AG20443 (cell line): Measurements from ENCODE around the gene NOBOX.
A peak's percentile ranks its signal among the peaks of the same experiment; 100 is the strongest.
"Not testable (repeated sequence)": the region's sequence is repeated elsewhere in the genome, so short reads cannot be mapped to it uniquely, and the experiment has no call there.

Experiments used
- DNase-seq: peaks from one replicate; pipeline ENCODE4 v3.0.0; 2012; ENCODE audit warnings: low spot score, mixed read lengths

NOBOX gene

DNA sequence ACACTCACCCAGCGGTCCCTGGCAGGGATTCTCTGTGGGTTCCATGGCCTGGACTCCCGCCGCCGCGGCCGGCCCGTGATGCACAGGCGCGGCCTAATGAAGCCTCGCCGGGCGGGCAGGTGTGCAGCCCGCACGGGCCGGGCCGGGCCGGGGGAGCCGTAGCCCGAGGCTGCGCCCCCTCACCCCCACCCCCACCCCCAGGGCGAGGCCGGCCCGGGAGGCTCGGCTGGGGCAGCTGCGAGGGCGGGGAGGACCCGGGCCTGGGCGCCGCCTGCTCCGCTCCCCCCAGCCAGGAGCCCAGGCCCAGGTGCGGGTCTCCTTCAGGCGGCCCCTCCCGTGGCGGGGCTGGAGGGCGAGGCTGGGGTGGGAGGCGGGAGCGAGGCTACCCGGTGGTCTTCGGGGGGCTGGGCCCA is at the start of gene NOBOX:
TSS of gene NOBOX (minus strand) at position 45 of the 413 bp plus-strand sequence.
- DNase-seq, result no peak

DNA sequence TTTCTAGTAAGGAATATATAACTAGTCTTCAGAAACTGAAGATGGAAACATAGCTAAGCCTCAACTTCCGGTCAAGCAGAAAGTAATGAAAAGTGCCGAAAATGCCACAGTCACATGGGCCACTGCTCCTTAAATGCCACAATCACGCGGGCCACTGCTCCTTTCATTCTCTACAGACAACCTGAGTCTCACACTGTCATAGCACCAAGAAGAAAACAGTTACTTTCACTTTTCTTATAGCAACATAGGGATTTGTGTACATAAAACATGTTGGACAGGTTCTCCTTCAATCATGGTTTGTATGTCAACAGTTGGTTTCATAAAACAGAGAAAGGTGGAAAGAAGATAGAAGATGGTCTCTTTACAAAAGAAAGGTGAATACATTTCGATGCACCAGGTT is 48.6 kb upstream of the NOBOX start:
- DNase-seq, result no peak

DNA sequence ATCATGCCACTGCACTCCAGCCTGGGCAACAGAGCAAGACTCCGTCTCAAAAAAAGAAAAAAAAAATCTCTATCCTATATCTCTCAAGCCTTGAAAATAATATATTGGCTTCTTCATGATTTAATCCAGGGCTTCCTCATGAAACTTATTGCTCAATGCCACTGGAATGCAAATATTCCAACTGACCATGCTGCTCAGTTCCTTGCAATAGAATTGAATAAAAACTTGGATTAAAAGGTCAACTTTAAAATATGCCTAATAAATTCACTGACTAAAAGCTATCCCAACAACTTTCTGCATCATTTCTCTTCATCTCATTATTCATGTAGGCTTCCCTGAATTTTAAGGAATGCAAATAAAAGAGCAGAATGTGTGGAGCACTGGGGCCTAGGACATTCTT is 42.1 kb upstream of the NOBOX start:
- no peak for DNase-seq

DNA sequence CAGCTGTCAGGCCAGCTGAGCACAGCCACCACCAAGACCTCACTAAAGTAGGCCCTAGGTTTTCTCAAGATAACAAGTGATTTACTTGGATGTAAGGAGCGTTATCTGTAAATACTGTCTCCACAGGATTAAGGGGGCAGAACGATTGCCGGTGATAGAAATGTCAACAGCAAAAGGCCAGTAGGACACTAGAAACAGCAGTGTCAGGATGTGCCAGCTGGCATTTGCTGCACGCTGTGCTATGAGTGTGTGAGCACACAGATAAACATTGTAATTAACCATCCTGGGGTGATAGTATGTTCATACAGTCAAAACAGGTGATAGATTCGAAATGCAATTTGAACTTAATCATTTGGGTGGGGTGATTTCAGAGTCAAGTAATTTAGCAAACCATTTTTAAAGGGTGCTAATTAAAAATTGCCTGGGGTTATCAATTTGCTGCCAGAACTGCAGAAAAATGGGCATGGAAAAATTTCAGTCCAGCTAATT is 36.3 kb upstream of the NOBOX start:
- DNase-seq, result no peak

DNA sequence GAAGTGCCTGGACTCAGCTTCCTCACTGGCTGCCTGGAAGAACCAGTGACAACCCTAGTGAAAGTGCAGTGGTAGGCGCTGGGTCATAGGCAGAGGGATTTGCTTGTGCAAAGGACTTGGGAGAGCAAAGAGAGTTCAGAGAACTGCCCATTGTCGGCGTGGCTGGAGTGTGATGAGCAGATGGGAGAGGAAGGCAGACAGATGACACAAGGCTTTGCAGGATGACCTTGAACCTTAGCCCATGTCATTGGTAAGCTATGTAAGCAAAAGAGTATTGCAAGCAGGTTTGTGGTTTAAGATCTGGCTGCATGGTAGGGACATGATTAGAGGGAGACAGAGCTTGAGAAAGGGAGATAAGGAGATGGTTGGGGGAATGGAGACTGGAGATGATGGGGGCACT is 35.3 kb upstream of the NOBOX start:
- DNase-seq, result no peak

DNA sequence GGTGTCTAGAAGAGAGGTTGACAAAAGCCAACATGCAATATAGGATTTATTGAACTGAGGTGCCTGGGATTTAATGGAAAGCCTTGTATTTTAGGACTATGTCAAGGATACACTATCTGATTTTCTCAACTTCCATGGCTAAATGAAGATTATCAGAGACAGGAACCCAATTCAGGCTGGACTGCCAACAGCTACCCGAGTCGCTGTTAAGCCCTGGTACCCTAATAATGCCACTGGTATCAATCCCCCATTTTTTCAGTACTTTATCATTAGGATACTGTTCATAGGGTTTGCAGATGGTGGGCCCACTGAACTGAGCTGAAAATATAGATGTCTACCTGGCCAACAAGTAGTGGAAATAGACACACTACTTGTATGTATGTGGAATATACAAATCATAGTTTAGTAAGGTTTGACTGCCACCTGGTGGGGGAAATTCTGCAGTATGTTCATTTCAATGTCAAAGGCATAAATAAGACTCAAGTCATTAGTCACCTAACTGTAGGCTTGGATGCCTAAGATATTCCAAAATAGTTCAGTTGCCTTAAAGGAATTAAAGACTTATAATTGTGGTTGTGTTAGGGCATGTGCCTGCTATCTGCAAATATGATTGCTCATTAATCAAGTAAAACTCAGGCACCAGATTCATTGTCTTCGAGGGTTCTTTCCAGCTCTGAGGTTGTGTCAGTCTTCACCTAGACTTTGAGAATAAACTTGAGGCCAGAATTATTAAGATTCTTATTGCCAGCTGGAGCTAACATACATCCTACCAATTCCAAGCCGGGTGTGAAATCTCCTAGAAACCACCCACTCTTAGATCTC is 34.1 kb upstream of the NOBOX start:
- peak; percentile 56 for DNase-seq

DNA sequence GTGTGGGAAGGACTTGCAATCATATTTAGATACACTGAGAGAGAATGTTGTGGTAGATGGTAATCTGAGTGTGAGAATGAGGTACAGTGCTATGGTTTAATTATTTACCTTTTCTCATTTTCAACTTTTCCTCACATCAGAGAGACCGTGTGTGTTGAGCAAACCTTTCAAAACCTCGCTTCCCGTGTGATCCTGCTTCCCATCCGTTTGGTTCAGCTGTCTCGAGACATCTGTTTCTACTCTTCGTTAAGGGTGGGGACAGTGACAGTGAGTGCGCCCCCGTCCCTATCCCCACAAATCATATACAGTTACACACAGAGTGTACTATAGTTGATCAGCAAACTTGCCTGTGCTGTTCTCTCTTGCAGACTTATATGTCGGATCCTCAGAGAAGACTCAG is 33.0 kb upstream of the NOBOX start:
- no peak for DNase-seq

DNA sequence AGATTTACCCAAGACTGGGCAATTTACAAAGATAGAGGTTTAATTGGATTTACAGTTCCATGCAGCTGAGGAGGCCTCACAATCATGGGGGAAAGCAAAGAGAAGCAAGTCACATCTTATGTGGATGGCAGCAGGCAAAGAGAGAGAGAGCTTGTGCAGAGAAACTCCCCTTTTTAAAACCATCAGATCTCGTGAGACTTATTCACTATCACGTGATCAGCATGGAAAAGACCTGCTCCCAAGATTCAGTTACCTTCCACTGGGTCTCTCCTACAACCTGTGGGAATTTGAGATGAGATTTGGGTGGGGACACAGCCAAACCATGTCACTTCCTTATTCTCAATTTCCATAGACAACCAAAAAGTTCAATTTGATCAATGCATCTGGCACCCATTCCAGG is 24.9 kb upstream of the NOBOX start:
- no peak for DNase-seq

DNA sequence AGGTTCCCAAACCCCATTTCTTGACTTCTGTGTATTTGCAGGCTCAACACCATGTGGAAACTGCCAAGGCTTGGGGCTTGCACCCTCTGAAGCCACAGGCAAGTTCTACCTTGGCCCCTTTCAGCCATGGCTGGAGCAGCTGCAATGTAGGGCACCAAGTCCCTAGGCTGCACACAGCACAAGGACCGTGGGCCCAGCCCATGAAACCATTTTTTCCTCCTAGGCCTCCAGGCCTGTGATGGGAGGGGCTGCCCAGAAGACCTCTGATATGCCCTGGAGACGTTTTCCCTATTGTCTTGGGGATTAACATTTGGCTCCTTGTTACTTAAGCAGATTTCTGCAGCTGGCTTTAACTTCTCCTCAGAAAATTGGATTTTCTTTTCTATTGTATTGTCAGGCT is 24.0 kb upstream of the NOBOX start:
- not testable (repeated sequence) for DNase-seq

DNA sequence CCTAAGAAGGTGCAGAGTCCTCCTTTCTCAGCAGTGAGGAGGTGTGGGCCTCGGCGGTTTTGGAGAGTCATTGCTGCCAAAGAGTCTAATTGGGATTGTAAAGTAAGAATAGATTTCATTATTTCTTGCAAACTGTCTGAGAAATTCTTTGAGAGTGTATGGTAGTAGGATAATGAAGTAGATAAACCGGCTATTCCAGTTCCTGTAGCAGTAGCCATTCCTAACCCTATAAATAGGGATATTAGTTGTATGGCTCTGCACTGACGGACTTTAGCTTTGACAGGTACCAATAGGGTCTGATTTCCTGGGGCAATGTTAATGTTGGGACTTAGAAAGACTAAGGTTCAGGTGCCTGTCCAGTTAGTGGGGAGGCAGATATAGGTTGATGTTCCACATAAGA is 15.4 kb upstream of the NOBOX start:
- not testable (repeated sequence) for DNase-seq

DNA sequence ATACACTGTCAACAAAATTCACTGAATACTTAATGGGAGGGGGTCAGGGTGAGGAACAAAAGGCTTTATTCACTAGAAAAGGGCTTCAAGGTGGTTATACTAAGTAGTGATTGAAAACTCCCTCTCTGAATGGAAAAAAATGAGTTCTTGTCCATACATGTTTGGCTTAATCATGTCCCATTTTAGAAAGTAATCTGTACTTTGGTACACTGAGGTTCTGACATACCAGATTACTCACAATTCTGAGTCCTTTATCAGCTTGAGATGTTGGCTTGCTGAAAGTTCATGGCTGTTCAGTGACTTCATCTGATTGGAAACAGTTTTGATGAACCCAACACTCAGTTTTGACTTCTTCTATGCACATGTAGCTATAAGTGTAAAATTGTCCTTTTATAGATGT is 12.8 kb upstream of the NOBOX start:
- DNase-seq, result no peak

DNA sequence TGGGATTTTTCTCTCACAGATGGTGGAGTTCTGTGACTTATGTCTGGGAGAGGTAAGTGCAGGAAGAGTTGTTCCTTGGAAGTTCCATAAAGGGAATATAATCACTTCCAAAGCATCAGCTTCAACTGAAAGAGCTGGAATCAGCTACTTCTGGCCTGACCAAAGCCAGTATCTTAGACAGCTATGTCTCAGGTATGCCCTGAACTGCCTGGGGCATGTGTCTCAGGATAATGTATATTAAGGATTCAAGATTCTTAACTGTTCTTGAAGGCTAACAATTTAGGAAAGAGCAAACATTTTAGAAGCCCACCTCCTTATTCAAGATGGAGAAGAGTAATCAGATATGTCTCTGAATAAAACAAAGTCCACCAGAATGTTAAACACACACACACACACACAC is 12.4 kb upstream of the NOBOX start:
- DNase-seq, result no peak

DNA sequence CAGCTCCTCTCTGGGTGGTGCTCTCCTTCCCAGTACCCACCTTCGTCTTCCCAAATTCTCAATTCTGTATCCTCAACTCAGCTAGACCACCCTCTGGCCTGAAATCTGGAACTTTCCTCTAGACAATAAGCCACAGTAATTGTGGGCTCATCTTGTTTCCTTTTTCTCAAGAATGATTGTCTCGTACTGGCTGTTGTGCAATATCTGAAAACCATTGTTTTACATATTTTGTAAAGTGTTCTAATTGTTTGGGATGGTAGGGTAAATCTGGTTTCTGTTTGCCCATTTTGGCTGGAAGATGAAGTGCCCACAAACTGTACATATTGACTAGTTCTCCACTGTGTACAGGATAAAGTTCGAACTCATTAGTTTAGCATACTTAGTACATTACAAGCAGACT is 11.3 kb upstream of the NOBOX start:
- no peak for DNase-seq

DNA sequence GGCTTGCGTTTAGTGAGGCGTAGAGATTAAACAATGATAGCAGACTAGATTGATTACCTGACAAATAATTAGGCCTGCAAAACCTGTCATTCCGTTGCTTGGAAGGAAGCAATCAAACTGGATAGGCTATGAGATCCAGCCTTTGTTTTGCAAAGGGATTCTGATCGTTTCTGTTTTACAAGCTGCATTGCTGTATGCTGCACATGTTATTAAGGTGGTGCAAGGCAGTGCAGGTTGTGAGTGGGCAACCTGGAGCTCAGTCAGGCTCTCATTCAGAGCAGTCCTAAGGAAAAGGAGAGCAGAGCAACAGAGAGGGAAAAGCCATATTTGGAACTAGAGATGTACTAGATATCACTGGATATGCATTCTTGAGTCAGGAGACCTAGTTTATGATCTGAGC is 6.9 kb upstream of the NOBOX start:
- no peak for DNase-seq

DNA sequence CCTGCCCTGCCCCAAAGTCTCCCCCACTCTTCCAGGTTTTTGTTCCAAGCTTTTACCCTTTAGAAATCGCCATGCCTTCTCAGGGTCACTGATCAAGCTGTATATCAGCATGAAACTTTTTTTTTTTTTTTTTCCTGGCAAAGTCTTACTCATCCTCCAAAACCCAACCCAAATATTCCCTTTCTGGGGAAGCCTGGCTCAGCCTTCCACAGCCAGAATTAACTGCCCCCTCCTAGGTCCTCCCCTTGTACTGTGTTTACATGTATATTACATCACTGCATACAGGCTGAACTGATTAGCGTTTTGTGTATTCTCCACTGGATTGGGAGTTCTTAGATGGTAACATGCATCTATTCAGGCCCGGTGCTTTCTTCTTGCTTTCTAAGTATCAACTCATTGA is 4.6 kb upstream of the NOBOX start:
- DNase-seq, result no peak

DNA sequence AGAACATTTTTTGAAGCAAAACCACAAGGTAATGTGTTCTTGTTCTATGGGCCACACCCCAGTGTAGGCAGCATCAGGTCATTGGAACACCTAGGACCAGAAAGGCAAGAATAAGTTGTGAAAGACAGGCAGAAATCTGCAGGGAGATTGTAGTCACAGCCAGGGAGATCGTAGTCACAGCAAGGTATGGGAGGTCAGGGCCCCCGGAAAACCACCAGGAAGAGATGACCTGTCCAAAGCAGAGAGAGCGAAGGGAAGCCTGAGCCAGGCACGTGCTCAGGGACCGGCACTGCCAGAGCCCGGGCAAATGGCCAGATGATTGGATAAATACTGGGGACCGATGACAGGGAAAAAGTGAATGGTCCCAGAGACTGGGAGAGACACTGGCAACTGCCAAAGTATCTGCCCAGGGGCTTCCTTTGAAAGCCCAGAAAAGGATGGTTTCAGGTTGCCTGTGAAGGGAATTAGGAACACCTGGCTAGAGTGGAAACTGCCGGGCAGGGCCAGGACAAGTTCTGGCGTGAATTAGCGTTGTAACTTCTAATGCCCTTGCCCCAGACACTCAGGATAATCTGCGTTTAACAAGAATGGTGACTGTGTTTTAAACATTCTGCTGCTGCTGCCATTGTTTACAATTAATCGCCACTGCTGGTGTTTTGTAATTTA is 3.9 kb upstream of the NOBOX start:
- DNase-seq, result no peak

DNA sequence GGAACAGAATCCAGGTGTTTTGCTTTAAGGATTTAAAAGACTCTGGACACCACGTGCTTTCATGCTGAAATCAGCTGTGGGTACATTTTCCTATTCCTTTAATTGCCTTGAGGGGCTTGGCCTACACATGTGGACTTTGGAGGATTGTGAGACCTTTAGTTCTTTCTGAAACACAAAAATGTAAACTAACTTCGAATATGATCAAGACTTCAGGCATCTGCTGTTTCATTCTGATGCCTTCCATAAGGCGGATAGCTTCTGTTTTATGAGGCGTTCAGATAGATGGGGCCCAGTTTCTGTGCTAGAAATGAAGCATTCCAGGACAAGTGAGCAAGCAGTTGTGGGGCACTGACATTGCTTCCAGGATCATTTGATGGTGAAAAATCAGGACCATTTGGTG is 1.5 kb upstream of the NOBOX start:
- no peak for DNase-seq

DNA sequence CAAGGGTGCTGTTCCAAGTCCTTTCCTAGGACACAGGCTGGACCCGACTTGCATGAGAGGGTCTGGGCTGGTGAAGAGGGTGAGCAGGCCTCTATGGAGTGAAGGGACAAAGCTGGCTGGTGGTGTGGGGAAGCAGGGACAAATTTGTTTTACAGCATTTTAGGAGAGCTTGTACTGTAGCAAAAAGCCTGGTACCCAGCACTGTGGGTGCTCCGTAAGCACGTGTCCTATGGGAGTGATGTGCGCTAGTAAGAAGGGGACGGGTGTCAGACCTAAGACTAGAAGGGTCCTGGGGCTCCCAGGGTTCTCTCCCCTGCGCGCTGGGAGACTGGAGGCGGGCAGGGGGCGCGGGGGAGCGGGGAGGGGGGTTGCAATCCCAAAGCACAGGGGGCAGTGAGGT is 391 bp downstream of the NOBOX start:
- DNase-seq, result no peak

DNA sequence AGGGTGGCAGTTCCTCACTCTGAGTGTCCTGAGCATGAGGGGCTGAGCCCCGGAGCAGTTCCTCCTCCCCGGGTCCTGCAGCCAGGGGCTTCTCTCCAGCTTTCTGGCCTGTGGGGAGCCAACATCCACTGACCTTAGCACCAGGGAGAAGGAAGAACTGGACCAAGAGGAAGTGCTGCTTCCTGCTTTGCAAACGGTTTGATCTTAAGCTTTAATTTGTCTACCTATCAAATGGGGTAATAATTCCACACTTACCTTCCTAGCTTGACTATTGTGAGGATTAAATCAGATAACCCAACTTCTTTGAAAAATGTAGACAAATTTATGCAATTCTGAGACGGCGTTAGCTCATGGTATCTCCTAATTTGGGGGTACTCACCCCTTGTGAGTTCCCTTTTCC is 2.0 kb downstream of the NOBOX start:
- DNase-seq, result no peak

DNA sequence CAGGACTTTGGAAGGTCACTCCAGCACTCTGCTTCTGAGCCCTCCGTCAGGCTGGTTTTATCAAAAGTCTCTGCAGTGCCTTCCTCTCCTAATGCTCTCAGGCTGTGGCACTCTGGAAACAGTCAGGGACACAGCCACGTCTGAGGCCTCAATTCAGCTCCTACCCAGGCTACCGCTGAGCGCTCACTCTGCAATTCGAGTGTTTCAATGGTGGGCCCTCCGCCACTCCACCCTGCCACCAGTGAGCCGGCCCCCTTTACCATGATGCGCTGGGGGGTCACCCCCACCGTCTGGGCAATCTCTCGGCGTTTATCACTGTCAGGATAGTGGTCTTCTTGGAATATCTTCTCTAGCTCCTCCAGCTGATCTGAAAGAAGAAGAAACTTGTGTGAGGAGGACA is 3.5 kb downstream of the NOBOX start:
- no peak for DNase-seq

DNA sequence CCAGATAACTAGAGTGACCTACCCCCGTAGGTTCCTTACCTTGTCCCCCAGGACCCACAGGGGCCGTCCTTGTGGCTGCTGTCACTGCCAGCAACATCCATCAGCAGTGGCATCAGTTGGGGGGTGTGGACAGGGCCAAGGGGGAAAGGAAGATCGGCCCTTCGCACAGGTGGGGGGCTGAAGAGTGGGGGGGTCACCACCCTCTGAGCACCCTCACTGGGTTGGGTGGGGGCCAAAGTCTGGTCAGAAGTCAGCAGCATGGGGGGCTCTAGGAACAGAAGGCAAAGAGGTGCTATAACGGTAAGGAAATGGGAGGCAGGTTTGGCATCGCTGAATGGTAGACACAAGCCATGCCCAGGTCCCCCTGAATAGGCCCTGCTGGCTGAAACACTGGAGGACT is 4.6 kb downstream of the NOBOX start:
- DNase-seq, result no peak

DNA sequence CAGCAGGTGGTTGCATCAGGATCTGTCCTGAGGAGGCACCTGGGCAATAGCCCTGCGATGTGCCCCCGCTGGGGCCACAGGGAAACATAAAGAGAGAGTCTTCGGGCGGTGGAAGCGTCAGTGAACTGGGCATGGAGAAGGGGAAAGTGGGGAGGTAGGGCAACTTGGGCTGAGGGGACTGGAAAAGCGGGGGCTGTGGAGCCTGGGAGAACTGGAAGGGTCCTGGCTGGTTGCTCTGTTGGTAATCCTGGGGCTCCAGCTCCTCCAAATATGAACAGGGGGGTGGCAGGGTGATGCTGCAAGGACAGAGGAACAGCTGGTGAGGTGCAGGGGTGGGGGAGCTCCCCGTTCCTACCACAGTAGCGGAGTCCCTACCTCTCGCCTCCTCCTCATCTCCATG is 5.2 kb downstream of the NOBOX start:
- no peak for DNase-seq

DNA sequence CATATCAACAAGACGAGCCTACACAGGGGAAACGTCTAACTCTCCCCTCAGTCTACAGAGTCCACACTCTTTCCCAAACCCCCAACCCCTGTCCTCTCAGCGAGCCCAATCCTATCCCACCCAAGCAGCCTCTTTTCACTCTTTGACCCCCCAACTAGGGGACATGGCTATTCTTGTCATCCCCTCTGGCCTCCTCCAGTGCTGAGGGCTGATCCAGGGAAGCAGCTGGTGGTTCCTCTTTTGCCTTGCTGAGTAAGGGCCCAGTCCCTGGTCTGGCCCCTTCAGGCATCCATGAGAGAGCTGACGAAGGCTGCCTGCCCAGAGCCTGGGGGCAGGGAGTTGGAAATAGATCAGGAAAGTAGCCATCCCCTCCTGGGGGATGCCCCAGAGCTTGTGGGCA is 6.4 kb downstream of the NOBOX start:
- no peak for DNase-seq

DNA sequence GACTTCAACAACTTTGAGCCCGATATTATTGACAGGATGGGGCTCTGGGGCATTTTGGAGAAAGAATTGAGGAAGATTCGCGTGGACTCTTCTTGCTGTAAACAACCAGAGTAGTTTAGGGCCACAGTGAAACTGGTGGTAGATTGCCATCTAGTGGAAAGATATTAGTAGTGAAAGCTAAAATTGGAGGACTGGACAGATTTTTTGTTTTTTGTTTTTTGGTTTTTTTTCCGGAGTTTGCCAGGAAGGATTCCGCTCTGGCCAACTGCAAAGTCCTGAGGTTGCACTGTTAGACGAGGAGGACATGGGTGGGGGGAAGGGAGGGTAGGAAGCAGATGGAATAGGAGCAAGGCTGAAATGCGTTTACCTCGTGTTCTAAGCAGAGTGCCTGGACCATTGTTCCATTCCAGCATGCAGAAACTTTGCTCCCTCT is 11.7 kb downstream of the NOBOX start:
- peak; percentile 72 for DNase-seq
